ENCODE measurements around the gene GRAMD1B.

- TF ChIP-seq CTCF (IDR thresholded peaks at IDR 0.05) (no peak), POLR2A (IDR thresholded peaks at IDR 0.05) (no peak)
Observed at GRCh38 chr11:123588117-123588863, 158.2 kb downstream of the GRAMD1B start.
